Endometrial microvascular endothelial cells (primary cell): ENCODE data around the gene ADAM33. TPM values are rescaled to one million over a fixed set of nuclear protein-coding genes. Genes with fewer than 3 reads are reported as not detected.

Experiments used
- in situ Hi-C: cut with HindIII; loops from 2 replicates; pipeline ENCODE4 v1.10.0; 2017; ENCODE audit warnings: low sequenced_read_pairs, low pct_unique_long_range_greater_than_20kb; ENCODE audit errors: inconsistent ontology term
- total RNA-seq: library from RNA; depleted of rRNA; stranded (reverse); fragments of >200 nt; gene quantifications from one replicate; pipeline ENCODE4 v1.2.3, GENCODE V29; 2015; ENCODE audit errors: inconsistent ontology term

The ADAM33 gene
- total RNA-seq, 1 donor from 2014 or later = not detected

DNA sequence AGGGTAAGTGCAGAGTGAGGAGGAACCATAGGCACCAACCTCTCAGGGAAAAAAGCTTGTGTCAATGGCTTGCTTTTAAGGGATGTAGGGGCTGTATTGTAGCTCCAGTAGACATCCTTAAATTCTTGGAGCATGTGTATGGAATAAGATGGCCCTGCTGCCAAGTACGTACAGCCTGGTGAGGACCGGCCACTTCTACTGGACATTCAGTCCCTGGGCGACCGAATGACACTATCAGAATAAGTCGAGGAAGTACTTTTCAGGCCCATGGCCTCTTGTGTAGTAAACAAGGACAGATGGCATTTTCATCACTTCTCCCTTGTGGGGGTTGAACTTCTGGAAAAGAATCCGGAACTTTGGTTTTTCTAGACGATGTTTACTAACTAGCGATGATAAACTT lies 51.4 kb downstream of the ADAM33 start:
- in situ Hi-C loops = no loop called here

DNA sequence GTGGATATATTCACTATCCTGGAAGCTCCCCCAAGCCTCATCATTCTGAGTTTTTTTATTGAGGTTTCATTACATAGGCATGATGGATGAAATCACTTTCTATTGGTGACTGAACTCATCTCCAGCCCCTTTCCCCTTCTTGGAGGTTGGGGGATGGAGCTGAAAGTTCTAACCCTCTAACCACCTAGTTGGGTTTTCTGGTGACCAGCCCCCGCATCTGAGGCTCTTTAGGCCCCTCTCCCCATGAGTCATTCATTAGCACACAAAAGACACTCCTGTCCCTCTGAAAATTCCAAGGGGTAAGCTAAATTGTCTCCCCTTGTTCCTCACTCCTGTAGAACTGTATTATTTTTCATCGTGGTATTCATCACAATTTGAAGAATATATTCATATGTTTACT lies 51.9 kb downstream of the ADAM33 start:
- in situ Hi-C loops = no loop called here

DNA sequence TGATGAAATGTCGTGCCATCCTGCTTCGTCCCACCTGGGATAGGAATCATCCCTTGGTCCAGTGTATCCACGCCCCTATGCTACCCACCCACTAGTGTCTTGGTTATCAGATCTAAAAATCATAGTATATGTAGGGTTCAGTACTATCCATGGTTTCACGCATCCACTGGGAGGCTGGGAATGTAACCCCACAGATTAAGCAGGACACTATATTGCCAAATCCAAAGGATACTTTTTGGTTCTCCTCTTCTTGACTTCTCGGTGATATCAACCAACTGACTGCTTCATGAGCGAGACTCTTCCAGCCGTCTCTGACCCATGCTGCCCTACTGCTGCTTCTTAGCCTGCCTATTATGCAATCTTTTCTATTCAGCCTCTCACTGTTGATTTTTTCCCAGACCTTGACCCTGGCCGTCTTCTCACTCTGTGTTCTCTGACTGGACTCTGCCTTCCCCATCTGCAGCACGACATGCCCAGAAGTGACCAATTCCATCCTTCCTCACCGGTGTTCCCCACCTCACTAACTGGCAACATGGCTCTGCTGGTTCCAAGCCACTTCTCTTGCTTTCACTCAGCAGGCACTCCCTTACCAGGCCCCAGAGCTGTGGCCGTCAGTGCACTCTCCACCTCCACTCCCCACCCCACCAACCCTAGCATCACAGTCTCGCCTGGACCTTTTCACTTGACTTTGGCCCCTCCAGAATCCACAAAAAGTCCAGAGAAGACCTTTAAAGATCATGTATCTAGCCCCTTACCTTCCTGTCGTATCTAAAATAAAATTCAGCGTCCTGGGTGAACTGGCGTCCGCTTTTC lies 53.1 kb downstream of the ADAM33 start:
- in situ Hi-C loops = no loop called here

- in situ Hi-C loops = no loop called here
These were observed 54.3 kb downstream of the ADAM33 start for GRCh38 chr20:3627476-3627875.

DNA sequence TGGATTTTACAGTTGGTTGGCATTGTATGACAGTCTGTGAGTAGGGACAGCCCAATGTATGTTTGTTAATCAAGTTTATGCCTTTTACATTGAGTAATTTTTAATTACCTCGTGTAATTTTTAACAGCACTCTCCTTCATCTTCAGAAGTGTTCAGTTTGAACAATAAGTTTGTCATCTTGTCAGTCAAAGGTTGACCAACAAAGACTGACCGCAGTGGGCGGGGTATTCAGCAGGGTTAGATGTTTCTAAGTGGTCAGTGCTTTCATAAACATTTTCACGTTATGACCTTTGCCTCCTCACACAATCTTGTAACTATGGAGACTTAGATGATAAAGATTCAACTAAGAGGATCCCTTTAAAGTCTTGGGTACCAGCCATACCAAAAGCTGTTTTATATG lies 59.4 kb downstream of the ADAM33 start:
- in situ Hi-C loops = no loop called here

GRCh38 chr20:3621111-3621510 lies 60.7 kb downstream of the ADAM33 start:
- in situ Hi-C loops = no loop called here

Other genes with a start within 250 kb of the ADAM33 start
- gene ATRN, start 211.0 kb downstream of the ADAM33 start, total RNA-seq = 22.8 TPM
- not detected for gene GFRA4, start 18.6 kb downstream of the ADAM33 start, total RNA-seq
- gene SIGLEC1, start 30.6 kb upstream of the ADAM33 start, total RNA-seq = not detected
- 10.9 TPM for gene HSPA12B, start 50.7 kb upstream of the ADAM33 start, total RNA-seq
- 85.9 TPM for gene ADISSP, start 85.7 kb upstream of the ADAM33 start, total RNA-seq
- gene SPEF1, start 99.4 kb upstream of the ADAM33 start, total RNA-seq = not detected
- 105 TPM for gene CENPB, start 104.7 kb upstream of the ADAM33 start, total RNA-seq
- 61.7 TPM for gene CDC25B, start 114.3 kb upstream of the ADAM33 start, total RNA-seq
- 32.5 TPM for gene AP5S1, start 138.5 kb upstream of the ADAM33 start, total RNA-seq
- 24.4 TPM for gene MAVS, start 164.8 kb upstream of the ADAM33 start, total RNA-seq
- 47.3 TPM for gene PANK2, start 207.4 kb upstream of the ADAM33 start, total RNA-seq